IMR-90 (cell line): ENCODE measurements around the gene TMEM130. TPM values are rescaled to one million over a fixed set of nuclear protein-coding genes. Genes with fewer than 3 reads are reported as not detected.

Source experiments
- ATAC-seq: fragments of 200-7000 bp; cut with Tn5 transposase; 2 replicates; pipeline ENCODE4 v1.9.1; 2020; ENCODE audit warnings: low read depth, mild to moderate bottlenecking, moderate library complexity
- BruUV-seq: library from RNA; stranded (reverse); fragments of 400-500 nt; replicated peaks from 2 replicates; lab custom pipeline; 2021; lab: Mats Ljungman, UMichigan
- CTCF ChIA-PET: fragments of 300-600 bp; formaldehyde crosslinking; extraction: SDS; loops from one replicate; lab custom pipeline; 2021; ENCODE audit warnings: antibody characterized with exemption; lab: Yijun Ruan, JAX
- POLR2A ChIA-PET: fragments of 300-600 bp; sonication (Branson Sonifier 250); formaldehyde crosslinking; loops from one replicate; lab custom pipeline; 2022; ENCODE audit warnings: antibody characterized with exemption; ENCODE audit not compliant: unreplicated experiment; lab: Charles Lee
- DNase-seq: peaks from one replicate; pipeline ENCODE4 v3.0.0; 2013
- H2AFZ ChIP-seq: replicated peaks from 2 replicates; pipeline ENCODE3; 2013; ENCODE audit warnings: low read length, mild to moderate bottlenecking; ENCODE audit not compliant: poor library complexity
- H2AK5ac ChIP-seq: 2 replicates; pipeline ENCODE4 v1.6.1; 2013; ENCODE audit warnings: low read depth, low read length, inconsistent platforms
- H2AK9ac ChIP-seq: replicated peaks from 2 replicates; pipeline ENCODE3; 2013; ENCODE audit warnings: mild to moderate bottlenecking, low read depth, low read length, moderate library complexity; ENCODE audit not compliant: poor library complexity
- H2BK120ac ChIP-seq: 2 replicates; pipeline ENCODE4 v1.6.1; 2013; ENCODE audit warnings: low read depth, low read length, inconsistent platforms
- H2BK15ac ChIP-seq: 3 replicates; pipeline ENCODE4 v1.6.1; 2013; ENCODE audit warnings: low read depth, low read length, inconsistent platforms
- H2BK20ac ChIP-seq: 2 replicates; pipeline ENCODE4 v1.6.1; 2013; ENCODE audit warnings: low read depth, mild to moderate bottlenecking, inconsistent platforms, low read length, moderate library complexity
- H2BK5ac ChIP-seq: 2 replicates; pipeline ENCODE4 v1.6.1; 2013; ENCODE audit warnings: mild to moderate bottlenecking, low read depth, low read length, inconsistent platforms; ENCODE audit not compliant: poor library complexity, severe bottlenecking
- H3K14ac ChIP-seq: replicated peaks from 2 replicates; pipeline ENCODE4 v1.6.1; 2013; ENCODE audit warnings: low read depth, low read length, inconsistent platforms
- H3K18ac ChIP-seq: 2 replicates; pipeline ENCODE4 v1.6.1; 2013; ENCODE audit warnings: low read depth, low read length, control low read depth
- H3K23ac ChIP-seq: 2 replicates; pipeline ENCODE4 v1.6.1; 2013; ENCODE audit warnings: low read depth, low read length, inconsistent platforms
- H3K27ac ChIP-seq: 2 replicates; pipeline ENCODE4 v1.5.1; 2013; ENCODE audit warnings: mild to moderate bottlenecking, control low read depth, low read length; ENCODE audit not compliant: insufficient read depth
- H3K27me3 ChIP-seq: 2 replicates; pipeline ENCODE4 v1.6.1; 2013; ENCODE audit warnings: low read length; ENCODE audit not compliant: control insufficient read depth, insufficient read depth
- H3K36me3 ChIP-seq: 2 replicates; pipeline ENCODE4 v1.6.1; 2013; ENCODE audit warnings: low read length, mixed read lengths; ENCODE audit not compliant: control insufficient read depth, insufficient read depth
- H3K4ac ChIP-seq: 2 replicates; pipeline ENCODE4 v1.6.1; 2013; ENCODE audit warnings: low read depth, low read length, inconsistent platforms
- H3K4me1 ChIP-seq: 2 replicates; pipeline ENCODE4 v1.6.1; 2013; ENCODE audit warnings: low read length, mixed read lengths; ENCODE audit not compliant: control insufficient read depth, insufficient read depth
- H3K4me2 ChIP-seq: 2 replicates; pipeline ENCODE4 v1.6.1; 2013; ENCODE audit warnings: low read depth, mild to moderate bottlenecking, control low read depth, low read length, moderate library complexity
- H3K4me3 ChIP-seq: 2 replicates; pipeline ENCODE4 v1.5.1; 2013; ENCODE audit warnings: low read depth, mild to moderate bottlenecking, control low read depth, low read length, moderate library complexity; ENCODE audit not compliant: insufficient read depth
- H3K56ac ChIP-seq: 2 replicates; pipeline ENCODE4 v1.6.1; 2013; ENCODE audit warnings: low read length, inconsistent platforms; ENCODE audit not compliant: insufficient read depth; ENCODE audit errors: extremely low read depth
- H3K79me1 ChIP-seq, 2 experiments: 2 replicates each; pipeline ENCODE4 v1.6.1; 2013; ENCODE audit warnings: low read length in 2 of 2, inconsistent platforms in 1 of 2, low read depth in 1 of 2
- H3K9ac ChIP-seq: 2 replicates; pipeline ENCODE4 v1.6.1; 2013; ENCODE audit warnings: low read depth, low read length, control low read depth
- H3K9me1 ChIP-seq: 2 replicates; pipeline ENCODE4 v1.6.1; 2013; ENCODE audit warnings: low read length, inconsistent platforms; ENCODE audit not compliant: insufficient read depth
- H3K9me3 ChIP-seq: 2 replicates; pipeline ENCODE4 v1.6.1; 2013; ENCODE audit warnings: low read length; ENCODE audit not compliant: control insufficient read depth, insufficient read depth
- H4K20me1 ChIP-seq: 2 replicates; pipeline ENCODE4 v1.6.1; 2013; ENCODE audit warnings: low read length, inconsistent platforms; ENCODE audit not compliant: insufficient read depth
- H4K5ac ChIP-seq: 2 replicates; pipeline ENCODE4 v1.6.1; 2013; ENCODE audit warnings: mild to moderate bottlenecking, low read depth, low read length, control low read depth
- H4K8ac ChIP-seq, 2 experiments: 2 replicates each; pipeline ENCODE4 v1.6.1; 2013; ENCODE audit warnings: low read depth in 2 of 2, low read length in 2 of 2, control low read depth in 1 of 2, inconsistent platforms in 1 of 2
- H4K91ac ChIP-seq: 2 replicates; pipeline ENCODE4 v1.6.1; 2013; ENCODE audit warnings: low read depth, low read length, inconsistent platforms; ENCODE audit not compliant: insufficient read depth
- BHLHE40 ChIP-seq: fragments of 150-350 bp; IDR thresholded peaks from 2 replicates; pipeline ENCODE4 v1.6.1; 2016; ENCODE audit warnings: mild to moderate bottlenecking, low read depth, low read length
- CEBPB ChIP-seq: IDR thresholded peaks from 2 replicates; pipeline ENCODE4 v1.6.1; 2012; ENCODE audit warnings: low read depth, low read length, improper control_type of control experiment
- MAFK ChIP-seq: IDR thresholded peaks from 2 replicates; pipeline ENCODE4 v1.6.1; 2012; ENCODE audit warnings: low read depth, low read length, improper control_type of control experiment
- MAZ ChIP-seq: IDR thresholded peaks from 2 replicates; pipeline ENCODE4 v1.6.1; 2012; ENCODE audit warnings: low read depth, mild to moderate bottlenecking, low read length, improper control_type of control experiment, moderate library complexity, borderline replicate concordance
- MXI1 ChIP-seq: IDR thresholded peaks from 2 replicates; pipeline ENCODE4 v1.6.1; 2012; ENCODE audit warnings: low read depth, mild to moderate bottlenecking, low read length, moderate library complexity, borderline replicate concordance
- NFE2L2 ChIP-seq: fragments of 150-350 bp; IDR thresholded peaks from 2 replicates; pipeline ENCODE4 v1.6.1; 2016; ENCODE audit warnings: low read depth, mild to moderate bottlenecking, low read length
- POLR2A ChIP-seq: IDR thresholded peaks from 2 replicates; pipeline ENCODE4 v1.6.1; 2012; ENCODE audit warnings: mild to moderate bottlenecking, low read depth, low read length
- RAD21 ChIP-seq: IDR thresholded peaks from 2 replicates; pipeline ENCODE4 v1.6.1; 2012; ENCODE audit warnings: low read length, improper control_type of control experiment
- RCOR1 ChIP-seq: IDR thresholded peaks from 2 replicates; pipeline ENCODE4 v1.6.1; 2012; ENCODE audit warnings: mild to moderate bottlenecking, low read length, improper control_type of control experiment; ENCODE audit not compliant: insufficient replicate concordance
- RFX5 ChIP-seq: IDR thresholded peaks from 2 replicates; pipeline ENCODE4 v1.8.0; 2012; ENCODE audit warnings: low read depth, mild to moderate bottlenecking, low read length, moderate library complexity
- SMC3 ChIP-seq: fragments of 150-350 bp; IDR thresholded peaks from 2 replicates; pipeline ENCODE4 v1.6.1; 2016; ENCODE audit warnings: low read depth, mild to moderate bottlenecking, antibody characterized with exemption, low read length, moderate library complexity
- WGBS, 2 experiments: methylation state at CpG; one replicate each; pipeline versions ENCODE4 v1.1.5 to v1.1.7; 2013; ENCODE audit warnings: missing lambda C conversion rate in 2 of 2; ENCODE audit not compliant: insufficient read length in 1 of 2; ENCODE audit errors: extremely low coverage in 2 of 2; 5-methylcytosine and 5-hydroxymethylcytosine counted together
- dilution Hi-C: fragments of 300-500 bp; cut with HindIII; formaldehyde crosslinking; loops from one replicate; pipeline ENCODE4 v1.14.3; 2018; ENCODE audit warnings: low sequenced_read_pairs; ENCODE audit not compliant: unreplicated experiment
- in situ Hi-C: fragments of 300-500 bp; cut with MboI; formaldehyde crosslinking; loops from 3 replicates; pipeline ENCODE4 v1.14.3; 2019; ENCODE audit warnings: low sequenced_read_pairs, inconsistent platforms, mixed read lengths
- intact Hi-C: fragments of 100-400 bp; cut with micrococcal nuclease; formaldehyde crosslinking; loops from 2 replicates; pipeline ENCODE4 v1.10.0; 2022
- polyA plus RNA-seq, 3 experiments: library from polyadenylated mRNA; depleted of rRNA; stranded (reverse); fragments of >200 nt; gene quantifications; 2 replicates each; pipeline ENCODE4 v1.2.3, GENCODE V29; 2012; ENCODE audit warnings: low replicate concordance in 1 of 3
- total RNA-seq: library from RNA; depleted of rRNA; stranded (reverse); fragments of >200 nt; gene quantifications from 2 replicates; pipeline ENCODE4 v1.2.3, GENCODE V29; 2012
- TF ChIP-seq, protein P1 (sequence below): conservative IDR thresholded peaks from 2 replicates; pipeline ENCODE4 v1.5.1; 2012; ENCODE audit warnings: mild to moderate bottlenecking, low read depth, low read length, improper control_type of control experiment
- TF ChIP-seq, protein P2 (sequence below): fragments of 150-350 bp; IDR thresholded peaks from 2 replicates; pipeline ENCODE4 v1.6.1; 2016; ENCODE audit warnings: low read depth, mild to moderate bottlenecking, low read length, moderate library complexity, borderline replicate concordance

Gene TMEM130
- total and polyA plus RNA-seq, 2 of the 4 experiments (the other 2 are of a cell fraction), result 1.1 to 14.8 TPM

DNA sequence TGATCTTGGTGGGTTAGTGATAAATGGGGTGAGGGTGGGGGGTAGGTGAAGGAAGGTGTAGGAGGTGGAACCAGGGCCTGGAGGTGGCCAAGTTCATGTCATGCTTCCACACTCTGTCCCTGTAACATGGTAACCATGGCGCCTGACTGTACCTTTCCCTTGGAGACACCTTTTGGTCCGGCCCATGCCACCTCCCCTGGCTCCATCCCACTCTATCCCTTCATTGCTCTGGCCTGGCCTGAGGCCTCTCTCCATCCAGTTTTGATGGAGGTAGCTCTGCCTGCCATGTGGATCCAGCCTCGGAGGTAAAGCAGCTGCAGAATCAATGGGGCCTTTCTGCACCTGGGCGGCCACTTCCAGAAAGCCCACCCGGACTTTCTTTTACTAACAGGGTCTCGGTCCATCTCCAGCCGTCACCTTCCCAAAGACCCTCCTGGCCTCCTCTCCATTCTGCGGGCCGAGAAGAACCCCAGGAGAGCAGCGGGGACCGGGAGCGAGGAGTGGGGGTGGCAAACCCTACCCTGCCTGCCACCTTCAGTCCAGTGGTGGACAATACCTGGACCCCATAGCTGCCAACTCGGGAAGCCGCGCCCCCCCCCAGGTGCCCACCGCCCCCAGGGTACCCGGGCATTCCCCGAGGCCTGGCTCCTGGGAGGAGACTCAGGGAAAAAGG is 8.0 kb upstream of the TMEM130 start (continued):
- TF ChIP-seq RCOR1 (no peak), SMC3 (no peak), RFX5 (no peak), POLR2A (no peak), MXI1 (no peak)

DNA sequence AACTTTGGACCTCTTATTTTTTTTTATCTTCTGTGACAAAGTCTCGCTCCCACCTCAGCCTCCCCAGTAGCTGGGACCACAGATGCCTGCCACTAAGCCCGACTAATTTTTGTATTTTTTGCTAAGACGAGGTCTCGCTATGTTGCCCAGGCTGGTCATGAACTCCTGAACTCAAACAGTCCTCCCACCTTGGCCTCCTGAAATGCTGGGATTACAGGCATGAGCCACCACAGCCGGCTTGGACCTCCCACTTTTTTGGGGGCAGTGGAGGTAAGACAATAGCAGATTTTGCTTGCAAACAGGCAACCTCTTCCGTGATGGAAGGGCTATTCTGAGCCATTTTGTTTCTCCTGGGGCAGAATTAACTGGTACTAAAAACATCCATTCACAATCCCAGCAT is 7.3 kb upstream of the TMEM130 start:
- H2AK9ac ChIP-seq, result peak overlapping the region; percentile 34
- no peak overlapping the region for H2BK120ac ChIP-seq
- no peak overlapping the region for H3K4ac ChIP-seq
- no peak overlapping the region for H3K56ac ChIP-seq
- no peak overlapping the region for H4K5ac ChIP-seq
- peaks cover 9% of the 10 kb centered on the region for H3K4me1 ChIP-seq
- no peak overlapping the region for H3K4me2 ChIP-seq
- dilution Hi-C loops (no loop called here), in situ Hi-C loops (no loop called here), intact Hi-C loops (no loop called here)
- H3K4me3 ChIP-seq, result no peak overlapping the region
- H3K79me1 ChIP-seq, result peaks cover 15 to 21% of the 10 kb centered on the region in 2 experiments; a peak in 3 of 4 replicates
- H2BK20ac ChIP-seq, result no peak overlapping the region
- ChIA-PET POLR2A (interaction anchor here (0.6 kb wide), 1 partner anchor 23 kb away, joined by 3 read pairs; no protein-coding TSS in a partner anchor), CTCF (no interaction called here)
- no TSS peak for BruUV-seq
- peaks cover 11% of the 10 kb centered on the region for H4K20me1 ChIP-seq
- no peak overlapping the region for H3K14ac ChIP-seq
- no peak overlapping the region for H3K9ac ChIP-seq
- H3K9me3 ChIP-seq, result no peaks in the 10 kb centered on the region
- no peak overlapping the region for H3K23ac ChIP-seq
- H3K18ac ChIP-seq, result no peak overlapping the region
- no peak overlapping the region for H2BK15ac ChIP-seq
- no peak overlapping the region for H4K91ac ChIP-seq
- H2AFZ ChIP-seq, result no peak overlapping the region
- no peak overlapping the region for H2AK5ac ChIP-seq
- peaks cover 5% of the 10 kb centered on the region for H3K36me3 ChIP-seq
- WGBS, 2 experiments, result 90% methylated on average over 2 of the region's 6 CpGs; no CpG with 5 or more reads in 1 of the 2 experiments
- H2BK5ac ChIP-seq, result no peak overlapping the region
- no peaks in the 10 kb centered on the region for H3K27me3 ChIP-seq
- peak overlapping the region in 1 of 2 experiments; percentile 94; a peak in 1 of 4 replicates for H4K8ac ChIP-seq
- H3K9me1 ChIP-seq, result peaks cover 5% of the 10 kb centered on the region; the same call in 1 of the 2 replicates
- DNase-seq (no peak), ATAC-seq (no peak)
- H3K27ac ChIP-seq, result no peak overlapping the region
- TF ChIP-seq, protein P1, sequence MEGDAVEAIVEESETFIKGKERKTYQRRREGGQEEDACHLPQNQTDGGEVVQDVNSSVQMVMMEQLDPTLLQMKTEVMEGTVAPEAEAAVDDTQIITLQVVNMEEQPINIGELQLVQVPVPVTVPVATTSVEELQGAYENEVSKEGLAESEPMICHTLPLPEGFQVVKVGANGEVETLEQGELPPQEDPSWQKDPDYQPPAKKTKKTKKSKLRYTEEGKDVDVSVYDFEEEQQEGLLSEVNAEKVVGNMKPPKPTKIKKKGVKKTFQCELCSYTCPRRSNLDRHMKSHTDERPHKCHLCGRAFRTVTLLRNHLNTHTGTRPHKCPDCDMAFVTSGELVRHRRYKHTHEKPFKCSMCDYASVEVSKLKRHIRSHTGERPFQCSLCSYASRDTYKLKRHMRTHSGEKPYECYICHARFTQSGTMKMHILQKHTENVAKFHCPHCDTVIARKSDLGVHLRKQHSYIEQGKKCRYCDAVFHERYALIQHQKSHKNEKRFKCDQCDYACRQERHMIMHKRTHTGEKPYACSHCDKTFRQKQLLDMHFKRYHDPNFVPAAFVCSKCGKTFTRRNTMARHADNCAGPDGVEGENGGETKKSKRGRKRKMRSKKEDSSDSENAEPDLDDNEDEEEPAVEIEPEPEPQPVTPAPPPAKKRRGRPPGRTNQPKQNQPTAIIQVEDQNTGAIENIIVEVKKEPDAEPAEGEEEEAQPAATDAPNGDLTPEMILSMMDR, result no peak
- TF ChIP-seq BHLHE40, result no peak
- no peak for TF ChIP-seq POLR2A
- TF ChIP-seq NFE2L2, result no peak
- TF ChIP-seq, protein P2, sequence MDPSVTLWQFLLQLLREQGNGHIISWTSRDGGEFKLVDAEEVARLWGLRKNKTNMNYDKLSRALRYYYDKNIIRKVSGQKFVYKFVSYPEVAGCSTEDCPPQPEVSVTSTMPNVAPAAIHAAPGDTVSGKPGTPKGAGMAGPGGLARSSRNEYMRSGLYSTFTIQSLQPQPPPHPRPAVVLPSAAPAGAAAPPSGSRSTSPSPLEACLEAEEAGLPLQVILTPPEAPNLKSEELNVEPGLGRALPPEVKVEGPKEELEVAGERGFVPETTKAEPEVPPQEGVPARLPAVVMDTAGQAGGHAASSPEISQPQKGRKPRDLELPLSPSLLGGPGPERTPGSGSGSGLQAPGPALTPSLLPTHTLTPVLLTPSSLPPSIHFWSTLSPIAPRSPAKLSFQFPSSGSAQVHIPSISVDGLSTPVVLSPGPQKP, result no peak
- TF ChIP-seq MAFK, result no peak
- TF ChIP-seq SMC3, result no peak
- TF ChIP-seq CEBPB, result no peak
- no peak for TF ChIP-seq RFX5
- TF ChIP-seq MAZ, result no peak
- TF ChIP-seq RAD21, result no peak
- TF ChIP-seq MXI1, result no peak
